Keratinocyte (primary cell): ENCODE results near the gene TASOR. TPM values are rescaled to one million over a fixed set of nuclear protein-coding genes. Genes with fewer than 3 reads are reported as not detected.
A peak's percentile ranks its signal among the peaks of the same experiment; 100 is the strongest.
"Not testable (repeated sequence)": the region's sequence is repeated elsewhere in the genome, so short reads cannot be mapped to it uniquely, and the experiment has no call there.

Experiments used
- DNase-seq: peaks from one replicate; pipeline ENCODE4 v3.0.0-alpha.2; 2011; ENCODE audit warnings: low read depth, missing footprints, low spot score
- FAIRE-seq: peaks from 2 replicates; lab custom pipeline; 2011; peaks lifted over from hg19 to GRCh38; lab: Jason Lieb, UNC
- H2AFZ ChIP-seq: 2 replicates; pipeline ENCODE4 v1.6.0; 2012; ENCODE audit warnings: low read length, control low read depth, inconsistent platforms; ENCODE audit not compliant: control insufficient read depth
- H3K27ac ChIP-seq: 2 replicates; pipeline ENCODE4 v1.5.1; 2011; ENCODE audit warnings: low read length; ENCODE audit not compliant: control insufficient read depth, insufficient read depth
- H3K27me3 ChIP-seq: 3 replicates; pipeline ENCODE4 v1.6.0; 2011; ENCODE audit warnings: low read length; ENCODE audit not compliant: control insufficient read depth, insufficient read depth; ENCODE audit errors: extremely low read depth
- H3K36me3 ChIP-seq, 2 experiments: 2 replicates in 1 of 2; 3 replicates in 1 of 2; pipeline ENCODE4 v1.5.1; 2011; ENCODE audit warnings: low read length in 2 of 2, mild to moderate bottlenecking in 1 of 2; ENCODE audit not compliant: control insufficient read depth in 2 of 2, insufficient read depth in 2 of 2; ENCODE audit errors: extremely low read depth in 1 of 2
- H3K4me1 ChIP-seq: 3 replicates; pipeline ENCODE4 v1.5.1; 2011; ENCODE audit warnings: low read length; ENCODE audit not compliant: control insufficient read depth, insufficient read depth; ENCODE audit errors: extremely low read depth
- H3K4me2 ChIP-seq: 3 replicates; pipeline ENCODE4 v1.6.0; 2011; ENCODE audit warnings: low read depth, low read length; ENCODE audit not compliant: control insufficient read depth, insufficient read depth; ENCODE audit errors: extremely low read depth
- H3K4me3 ChIP-seq, 3 experiments: fragments of 200-600 bp in 1 of 3; sonication (generic) in 1 of 3; 2 replicates in 2 of 3; 3 replicates in 1 of 3; pipeline ENCODE4 v1.5.1; 2011 to 2016; ENCODE audit warnings: low read length in 3 of 3, mild to moderate bottlenecking in 3 of 3, control low read depth in 2 of 3, inconsistent platforms in 1 of 3, low read depth in 1 of 3, mixed read lengths in 1 of 3, mixed run types in 1 of 3, moderate library complexity in 1 of 3; ENCODE audit not compliant: control insufficient read depth in 2 of 3, insufficient read depth in 2 of 3; ENCODE audit errors: extremely low read depth in 1 of 3
- H3K79me2 ChIP-seq: 2 replicates; pipeline ENCODE4 v1.6.0; 2012; ENCODE audit warnings: low read length; ENCODE audit not compliant: control insufficient read depth, insufficient read depth
- H3K9ac ChIP-seq: 3 replicates; pipeline ENCODE4 v1.6.0; 2011; ENCODE audit warnings: low read length; ENCODE audit not compliant: control insufficient read depth, insufficient read depth; ENCODE audit errors: extremely low read depth
- H3K9me1 ChIP-seq: 3 replicates; pipeline ENCODE4 v1.6.0; 2011; ENCODE audit warnings: low read length; ENCODE audit not compliant: control insufficient read depth, insufficient read depth; ENCODE audit errors: extremely low read depth
- H3K9me3 ChIP-seq: 2 replicates; pipeline ENCODE4 v1.5.1; 2012; ENCODE audit warnings: low read depth, low read length; ENCODE audit not compliant: control insufficient read depth
- H4K20me1 ChIP-seq: 3 replicates; pipeline ENCODE4 v1.6.0; 2011; ENCODE audit warnings: low read length; ENCODE audit not compliant: control insufficient read depth, insufficient read depth; ENCODE audit errors: extremely low read depth
- CTCF ChIP-seq, 3 experiments: IDR thresholded peaks in 1 of 3; conservative IDR thresholded peaks in 1 of 3; optimal IDR thresholded peaks in 1 of 3; 2 replicates in 2 of 3; 3 replicates in 1 of 3; pipeline versions ENCODE3 to v1.5.1; 2011; ENCODE audit warnings: low read length in 3 of 3, mild to moderate bottlenecking in 3 of 3, moderate library complexity in 2 of 3, control low read depth in 1 of 3, inconsistent platforms in 1 of 3; ENCODE audit not compliant: insufficient read depth in 2 of 3; ENCODE audit errors: extremely low read depth in 1 of 3
- EZH2 ChIP-seq: IDR thresholded peaks from one replicate; pipeline ENCODE4 v1.6.1; 2012; ENCODE audit warnings: inconsistent platforms, mild to moderate bottlenecking, low read length, moderate library complexity
- dilution Hi-C: fragments of 300-500 bp; cut with MboI; formaldehyde crosslinking; loops from one replicate; pipeline ENCODE4 v1.7.0; 2020; ENCODE audit warnings: low sequenced_read_pairs; ENCODE audit not compliant: extremely low pct_ligation_motif_present
- polyA plus RNA-seq, 5 experiments: library from polyadenylated mRNA; depleted of rRNA in 3 of 5; stranded (reverse) in 3 of 5; stranded (forward) in 1 of 5; unstranded in 1 of 5; fragments of >200 nt; gene quantifications; 1 replicate in 1 of 5; 2 replicates in 3 of 5; 3 replicates in 1 of 5; pipeline versions ENCODE4 v1.2.1 to v1.2.3, GENCODE V29; 2011 to 2012; ENCODE audit warnings: missing spikeins in 2 of 5, low read depth in 1 of 5, low replicate concordance in 1 of 5

The TASOR gene
- polyA plus RNA-seq, 1 donor (not counting 4 experiments of a cell fraction or from before 2014, with no cell fraction given), result 38.6 TPM

DNA sequence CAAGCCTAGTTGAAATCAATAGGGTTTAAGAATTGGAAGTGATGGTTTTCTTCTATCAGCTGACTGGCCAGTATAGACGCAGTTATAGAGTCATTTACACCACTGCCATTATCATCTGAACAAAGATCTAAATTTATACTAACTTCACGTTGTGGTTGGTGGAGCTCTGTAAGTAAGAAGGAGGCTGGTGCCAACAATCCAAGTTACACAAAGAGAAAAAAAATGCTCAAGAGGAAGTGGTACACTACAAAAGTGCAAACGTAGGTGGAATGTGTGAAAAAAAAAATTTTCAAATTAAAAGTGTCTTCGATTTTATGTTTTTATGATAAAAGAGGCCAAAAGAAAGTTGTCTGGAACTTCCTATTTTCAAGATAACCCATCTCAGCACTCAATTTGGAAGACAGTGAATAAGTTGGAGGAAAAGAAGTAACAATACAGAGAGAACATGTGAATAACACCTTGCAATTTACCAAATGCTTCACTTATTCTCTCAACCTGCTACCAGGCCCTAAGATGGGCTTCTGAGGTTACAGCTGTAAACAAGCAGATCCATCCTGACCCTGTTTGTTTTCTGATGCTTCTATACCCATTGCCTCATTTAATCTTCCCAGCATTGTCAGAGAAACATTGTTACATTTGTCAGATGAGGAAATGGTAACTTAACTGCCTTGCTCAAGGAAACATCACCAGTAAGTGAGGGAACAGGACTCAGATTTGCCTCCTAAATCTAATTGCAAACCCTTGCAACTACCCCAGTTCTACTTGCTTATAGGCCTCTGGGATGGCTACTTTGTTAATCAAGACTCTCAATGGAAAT is 12.0 kb upstream of the TASOR start:
- no peaks in the 10 kb centered on the region for H4K20me1 ChIP-seq
- dilution Hi-C loops, result no loop called here
- no peaks in the 10 kb centered on the region for H3K9me3 ChIP-seq
- no peak overlapping the region for H3K9ac ChIP-seq
- peaks cover 12% of the 10 kb centered on the region for H3K4me1 ChIP-seq
- H3K9me1 ChIP-seq, result no peaks in the 10 kb centered on the region
- FAIRE-seq (peak; percentile 67), DNase-seq (no peak)
- H3K36me3 ChIP-seq, result no peaks in the 10 kb centered on the region
- no peak overlapping the region for H3K4me3 ChIP-seq
- H3K27me3 ChIP-seq, result no peaks in the 10 kb centered on the region
- H3K79me2 ChIP-seq, result no peaks in the 10 kb centered on the region
- TF ChIP-seq EZH2, result no peak
- TF ChIP-seq CTCF (optimal IDR thresholded peaks at IDR 0.05 in 1 of 3, IDR thresholded peaks at IDR 0.05 in 1 of 3, conservative IDR thresholded peaks at IDR 0.05 in 1 of 3; ENCODE audit: extremely low read depth in 1 of 3, insufficient read depth in 2 of 3, low read length in 3 of 3), result no peak
- H3K27ac ChIP-seq, result no peak overlapping the region
- no peak overlapping the region for H2AFZ ChIP-seq
- H3K4me2 ChIP-seq, result no peak overlapping the region

GRCh38 chr3:56693750-56694149 is 10.7 kb upstream of the TASOR start:
- Histone ChIP-seq H3K4me1 (peaks cover 9% of the 10 kb centered on the region), H3K9me1 (no peaks in the 10 kb centered on the region), H3K4me2 (no peak overlapping the region), H3K9me3 (no peaks in the 10 kb centered on the region), H3K36me3 (no peaks in the 10 kb centered on the region), H3K4me3 (no peak overlapping the region), H3K27me3 (no peaks in the 10 kb centered on the region), H3K79me2 (no peaks in the 10 kb centered on the region), H4K20me1 (no peaks in the 10 kb centered on the region), H3K27ac (no peak overlapping the region), H2AFZ (no peak overlapping the region), H3K9ac (no peak overlapping the region)
- dilution Hi-C loops, result no loop called here
- TF ChIP-seq CTCF (optimal IDR thresholded peaks at IDR 0.05 in 1 of 3, IDR thresholded peaks at IDR 0.05 in 1 of 3, conservative IDR thresholded peaks at IDR 0.05 in 1 of 3; ENCODE audit: extremely low read depth in 1 of 3, insufficient read depth in 2 of 3, low read length in 3 of 3), result no peak
- TF ChIP-seq EZH2, result no peak
- FAIRE-seq (no peak), DNase-seq (no peak)

- H3K36me3 ChIP-seq, H4K20me1 ChIP-seq, H3K27me3 ChIP-seq, H3K9me1 ChIP-seq, H3K9me3 ChIP-seq, DNase-seq, H3K27ac ChIP-seq, H2AFZ ChIP-seq, dilution Hi-C loops, H3K4me2 ChIP-seq, H3K4me3 ChIP-seq, H3K79me2 ChIP-seq, H3K9ac ChIP-seq: not testable (repeated sequence)
- FAIRE-seq, result peak; percentile 52
- peaks cover 13% of the 10 kb centered on the region for H3K4me1 ChIP-seq
Measured at GRCh38 chr3:56692520-56693433, 9.7 kb upstream of the TASOR start.
